ENCODE measurements around the gene BMPR1A. TPM values are rescaled to one million over a fixed set of nuclear protein-coding genes. Genes with fewer than 3 reads are reported as not detected.

The BMPR1A gene
- total RNA-seq, 1 experiment from 2014 or later, result 21.4 TPM

DNA sequence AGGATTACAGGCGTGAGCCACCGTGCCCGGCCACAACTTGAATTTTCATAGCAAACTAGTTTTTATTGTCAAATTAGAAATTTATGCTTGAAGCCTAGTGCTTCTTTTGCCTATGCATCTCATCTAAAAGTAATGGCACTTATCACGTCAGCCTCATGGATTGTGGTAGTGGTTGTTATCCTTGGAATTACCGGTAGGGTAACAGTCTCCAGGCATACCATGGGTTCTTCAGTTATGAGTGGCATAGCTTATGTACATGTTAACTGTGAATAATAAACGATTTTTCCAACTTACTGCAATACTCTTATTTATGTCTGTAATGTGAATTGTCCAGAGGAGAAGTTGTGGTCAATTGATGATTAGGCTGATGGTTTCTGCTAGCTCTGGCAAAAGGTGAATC lies 63.1 kb downstream of the BMPR1A start:
- no TSS peak for BruUV-seq (replicated peaks)
- intact Hi-C loops (cut with micrococcal nuclease; ENCODE audit: unreplicated experiment), result no loop called here
- H3K36me3 Mint-ChIP-seq (ENCODE audit: insufficient read depth, unreplicated experiment), result no peaks in the 10 kb centered on the region
- H3K27ac Mint-ChIP-seq (ENCODE audit: unreplicated experiment), result no peak overlapping the region
- DNase-seq, result no peak
- H3K4me1 Mint-ChIP-seq (ENCODE audit: low read depth, unreplicated experiment), result no peaks in the 10 kb centered on the region
- no peaks in the 10 kb centered on the region for H3K9me3 Mint-ChIP-seq (ENCODE audit: low read depth, unreplicated experiment)
- H3K27me3 Mint-ChIP-seq (ENCODE audit: unreplicated experiment), result no peaks in the 10 kb centered on the region
- no peak overlapping the region for H3K4me3 Mint-ChIP-seq (ENCODE audit: low read depth, unreplicated experiment)
- CTCF ChIA-PET, result interaction anchor here (0.6 kb wide), 1 partner anchor 225 kb away, joined by 4 read pairs; no protein-coding TSS in a partner anchor
- TF ChIP-seq, protein P1, sequence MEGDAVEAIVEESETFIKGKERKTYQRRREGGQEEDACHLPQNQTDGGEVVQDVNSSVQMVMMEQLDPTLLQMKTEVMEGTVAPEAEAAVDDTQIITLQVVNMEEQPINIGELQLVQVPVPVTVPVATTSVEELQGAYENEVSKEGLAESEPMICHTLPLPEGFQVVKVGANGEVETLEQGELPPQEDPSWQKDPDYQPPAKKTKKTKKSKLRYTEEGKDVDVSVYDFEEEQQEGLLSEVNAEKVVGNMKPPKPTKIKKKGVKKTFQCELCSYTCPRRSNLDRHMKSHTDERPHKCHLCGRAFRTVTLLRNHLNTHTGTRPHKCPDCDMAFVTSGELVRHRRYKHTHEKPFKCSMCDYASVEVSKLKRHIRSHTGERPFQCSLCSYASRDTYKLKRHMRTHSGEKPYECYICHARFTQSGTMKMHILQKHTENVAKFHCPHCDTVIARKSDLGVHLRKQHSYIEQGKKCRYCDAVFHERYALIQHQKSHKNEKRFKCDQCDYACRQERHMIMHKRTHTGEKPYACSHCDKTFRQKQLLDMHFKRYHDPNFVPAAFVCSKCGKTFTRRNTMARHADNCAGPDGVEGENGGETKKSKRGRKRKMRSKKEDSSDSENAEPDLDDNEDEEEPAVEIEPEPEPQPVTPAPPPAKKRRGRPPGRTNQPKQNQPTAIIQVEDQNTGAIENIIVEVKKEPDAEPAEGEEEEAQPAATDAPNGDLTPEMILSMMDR (IDR thresholded peaks at IDR 0.05; ENCODE audit: unreplicated experiment), result no peak

DNA sequence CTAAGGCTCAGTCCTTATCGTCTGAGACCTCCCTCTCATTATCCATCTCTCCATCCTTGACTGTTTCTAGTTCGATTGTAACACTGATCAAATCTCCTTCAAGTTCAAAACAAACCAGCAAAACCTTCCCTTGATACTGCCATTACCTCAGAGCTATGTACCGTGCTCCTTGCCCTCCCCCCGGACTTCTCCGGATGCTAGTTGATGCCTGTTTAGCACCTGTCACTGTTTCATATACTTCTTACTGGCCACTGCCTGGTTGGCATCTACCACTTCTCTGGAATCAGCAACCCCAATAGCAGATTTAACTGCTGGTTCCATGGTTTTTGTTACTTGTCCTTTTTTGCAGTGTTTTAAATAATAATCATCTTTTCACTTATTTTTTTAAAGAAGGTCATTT lies 64.1 kb downstream of the BMPR1A start:
- TF ChIP-seq, protein P1 (IDR thresholded peaks at IDR 0.05; ENCODE audit: unreplicated experiment), result no peak
- no TSS peak for BruUV-seq (replicated peaks)
- H3K27ac Mint-ChIP-seq (ENCODE audit: unreplicated experiment), result no peak overlapping the region
- CTCF ChIA-PET, result no interaction called here
- no peaks in the 10 kb centered on the region for H3K4me1 Mint-ChIP-seq (ENCODE audit: low read depth, unreplicated experiment)
- H3K9me3 Mint-ChIP-seq (ENCODE audit: low read depth, unreplicated experiment), result no peaks in the 10 kb centered on the region
- DNase-seq, result no peak
- no peaks in the 10 kb centered on the region for H3K36me3 Mint-ChIP-seq (ENCODE audit: insufficient read depth, unreplicated experiment)
- H3K4me3 Mint-ChIP-seq (ENCODE audit: low read depth, unreplicated experiment), result no peak overlapping the region
- intact Hi-C loops (cut with micrococcal nuclease; ENCODE audit: unreplicated experiment), result no loop called here
- no peaks in the 10 kb centered on the region for H3K27me3 Mint-ChIP-seq (ENCODE audit: unreplicated experiment)

DNA sequence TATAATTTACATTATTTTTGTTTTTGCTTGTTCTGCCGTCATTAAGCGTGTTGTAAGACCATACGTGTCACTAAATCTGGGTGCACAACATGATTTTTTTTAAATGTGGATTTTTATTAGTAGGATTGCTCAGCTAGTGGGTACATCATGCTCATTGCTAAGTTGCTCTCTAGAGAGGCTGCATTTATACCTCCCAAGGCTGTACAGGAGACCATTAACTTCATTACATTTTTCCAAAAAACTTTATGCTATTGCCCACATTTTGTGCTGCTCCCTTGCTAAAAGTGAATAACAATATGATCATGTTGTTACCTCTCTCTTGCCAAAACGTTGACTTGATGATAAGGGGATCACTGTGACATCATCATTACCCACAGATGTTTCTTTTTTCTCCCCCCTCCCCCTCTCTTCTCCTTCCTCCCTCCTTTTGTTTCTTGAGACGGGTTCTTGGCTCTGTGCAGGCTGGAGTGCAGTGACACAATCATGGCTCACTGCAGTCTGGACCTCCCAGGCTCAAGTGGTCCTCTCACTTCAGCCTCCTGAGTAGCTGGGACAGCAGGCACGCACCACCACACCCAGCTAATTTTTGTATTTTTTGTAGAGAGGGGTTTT lies 65.1 kb downstream of the BMPR1A start:
- Mint-ChIP-seq H3K36me3 (ENCODE audit: insufficient read depth, unreplicated experiment) (no peaks in the 10 kb centered on the region), H3K9me3 (ENCODE audit: low read depth, unreplicated experiment) (no peaks in the 10 kb centered on the region), H3K27ac (ENCODE audit: unreplicated experiment) (no peak overlapping the region), H3K4me1 (ENCODE audit: low read depth, unreplicated experiment) (no peaks in the 10 kb centered on the region), H3K4me3 (ENCODE audit: low read depth, unreplicated experiment) (no peak overlapping the region), H3K27me3 (ENCODE audit: unreplicated experiment) (no peaks in the 10 kb centered on the region)
- intact Hi-C loops (cut with micrococcal nuclease; ENCODE audit: unreplicated experiment), result no loop called here
- no peak for DNase-seq
- no TSS peak for BruUV-seq (replicated peaks)
- TF ChIP-seq, protein P1 (IDR thresholded peaks at IDR 0.05; ENCODE audit: unreplicated experiment), result no peak
- CTCF ChIA-PET, result interaction anchor here (0.6 kb wide), 1 partner anchor 79 kb away, joined by 3 read pairs; no protein-coding TSS in a partner anchor

DNA sequence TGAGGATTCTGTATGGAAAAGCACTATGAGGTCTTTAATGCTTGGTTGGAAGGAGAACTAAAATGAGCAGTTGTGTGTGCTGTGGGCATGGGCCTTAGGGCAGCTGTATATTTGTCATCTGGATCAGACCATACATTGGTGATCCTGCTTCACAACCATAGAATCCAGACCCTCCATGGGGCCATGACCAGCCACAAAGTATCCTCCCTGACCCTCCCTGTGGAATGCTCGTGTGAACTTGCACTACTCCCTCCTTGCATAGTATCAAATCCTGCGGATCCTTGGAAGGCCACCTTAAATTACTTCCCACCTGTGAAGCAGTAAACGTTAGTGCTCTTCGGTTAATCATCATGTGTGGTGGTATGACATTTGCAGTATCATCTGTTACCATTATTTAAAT lies 67.1 kb downstream of the BMPR1A start:
- Mint-ChIP-seq H3K27ac (ENCODE audit: unreplicated experiment) (no peak overlapping the region), H3K27me3 (ENCODE audit: unreplicated experiment) (no peaks in the 10 kb centered on the region), H3K9me3 (ENCODE audit: low read depth, unreplicated experiment) (no peaks in the 10 kb centered on the region), H3K4me3 (ENCODE audit: low read depth, unreplicated experiment) (no peak overlapping the region), H3K4me1 (ENCODE audit: low read depth, unreplicated experiment) (no peaks in the 10 kb centered on the region), H3K36me3 (ENCODE audit: insufficient read depth, unreplicated experiment) (no peaks in the 10 kb centered on the region)
- intact Hi-C loops (cut with micrococcal nuclease; ENCODE audit: unreplicated experiment), result no loop called here
- CTCF ChIA-PET, result no interaction called here
- TF ChIP-seq, protein P1 (IDR thresholded peaks at IDR 0.05; ENCODE audit: unreplicated experiment), result no peak
- no TSS peak for BruUV-seq (replicated peaks)
- no peak for DNase-seq

Measured in Calu3 (cell line).